ENCODE data around the gene PRDM8.

The PRDM8 gene

GRCh38 chr4:80156410-80156809 is 40.9 kb upstream of the PRDM8 start:
- in situ Hi-C loops (cut with HindIII; ENCODE audit: low sequenced_read_pairs): no loop called here
- TF ChIP-seq CTCF (IDR thresholded peaks at IDR 0.05; ENCODE audit: low read depth, low read length): no peak
- no peak for DNase-seq (ENCODE audit: low read depth, low spot score)
- no peak overlapping the region for H3K4me3 ChIP-seq (ENCODE audit: low read depth, low read length)

DNA sequence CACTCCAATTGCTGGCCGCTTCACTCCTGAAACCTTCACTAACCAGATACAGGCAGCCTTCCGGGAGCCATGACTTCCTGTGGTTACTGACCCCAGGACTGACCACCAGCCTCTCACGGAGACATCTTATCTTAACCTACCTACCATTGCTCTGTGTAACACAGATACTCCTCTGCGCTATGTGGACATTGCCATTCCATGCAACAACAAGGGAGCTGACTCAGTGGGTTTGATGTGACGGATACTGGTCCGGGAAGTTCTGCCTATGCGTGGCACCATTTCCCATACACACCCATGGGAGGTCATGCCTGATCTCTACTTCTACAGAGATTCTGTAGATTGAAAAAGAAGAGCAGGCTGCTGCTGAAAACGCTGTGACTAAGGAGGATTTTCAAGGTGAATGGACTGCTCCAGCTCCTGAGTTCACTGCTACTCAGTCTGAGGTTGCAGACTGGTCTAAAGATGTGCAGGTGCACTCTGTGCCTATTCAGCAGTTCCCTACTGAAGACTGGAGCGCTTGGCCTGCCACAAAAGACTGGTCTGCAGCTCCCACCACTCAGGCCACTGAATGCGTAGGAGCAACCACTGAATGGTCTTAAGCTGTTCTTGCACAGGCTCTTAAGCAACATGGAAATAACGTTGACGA is 35.8 kb upstream of the PRDM8 start:
- no peak overlapping the region for H3K4me3 ChIP-seq (ENCODE audit: low read depth, low read length)
- no peak for DNase-seq (ENCODE audit: low read depth, low spot score)
- in situ Hi-C loops (cut with HindIII; ENCODE audit: low sequenced_read_pairs): no loop called here
- TF ChIP-seq CTCF (IDR thresholded peaks at IDR 0.05; ENCODE audit: low read depth, low read length): no peak

GRCh38 chr4:80162418-80162817 is 34.9 kb upstream of the PRDM8 start:
- in situ Hi-C loops (cut with HindIII; ENCODE audit: low sequenced_read_pairs): no loop called here
- no peak for TF ChIP-seq CTCF (IDR thresholded peaks at IDR 0.05; ENCODE audit: low read depth, low read length)
- DNase-seq (ENCODE audit: low read depth, low spot score): no peak
- no peak overlapping the region for H3K4me3 ChIP-seq (ENCODE audit: low read depth, low read length)

- in situ Hi-C loops (cut with HindIII; ENCODE audit: low sequenced_read_pairs): no loop called here
- DNase-seq (ENCODE audit: low read depth, low spot score): no peak
- TF ChIP-seq CTCF (IDR thresholded peaks at IDR 0.05; ENCODE audit: low read depth, low read length): no peak
- no peak overlapping the region for H3K4me3 ChIP-seq (ENCODE audit: low read depth, low read length)
These were observed 31.4 kb upstream of the PRDM8 start for GRCh38 chr4:80165855-80166254.

DNA sequence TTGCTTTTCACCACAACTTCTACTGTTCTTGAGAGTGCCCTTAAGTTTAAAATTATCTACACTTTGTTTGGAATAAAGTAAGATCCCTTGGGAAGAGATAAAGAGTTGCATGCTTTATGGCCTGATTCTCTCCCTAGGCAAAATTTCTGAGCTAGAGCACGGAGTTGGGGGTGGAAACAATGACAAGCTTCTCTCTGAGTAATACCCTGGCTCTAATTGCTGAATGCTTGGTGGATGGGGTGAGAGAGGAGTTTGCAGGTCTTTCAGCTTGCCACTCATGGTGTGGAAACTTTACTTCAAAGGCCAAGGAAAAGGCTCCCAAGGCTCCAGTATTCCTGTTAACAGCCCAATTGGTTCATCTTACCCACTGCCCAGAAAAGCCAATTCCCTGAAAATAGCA is 26.1 kb upstream of the PRDM8 start:
- DNase-seq (ENCODE audit: low read depth, low spot score): peak; percentile 37
- in situ Hi-C loops (cut with HindIII; ENCODE audit: low sequenced_read_pairs): no loop called here
- no peak overlapping the region for H3K4me3 ChIP-seq (ENCODE audit: low read depth, low read length)
- TF ChIP-seq CTCF (IDR thresholded peaks at IDR 0.05; ENCODE audit: low read depth, low read length): no peak

DNA sequence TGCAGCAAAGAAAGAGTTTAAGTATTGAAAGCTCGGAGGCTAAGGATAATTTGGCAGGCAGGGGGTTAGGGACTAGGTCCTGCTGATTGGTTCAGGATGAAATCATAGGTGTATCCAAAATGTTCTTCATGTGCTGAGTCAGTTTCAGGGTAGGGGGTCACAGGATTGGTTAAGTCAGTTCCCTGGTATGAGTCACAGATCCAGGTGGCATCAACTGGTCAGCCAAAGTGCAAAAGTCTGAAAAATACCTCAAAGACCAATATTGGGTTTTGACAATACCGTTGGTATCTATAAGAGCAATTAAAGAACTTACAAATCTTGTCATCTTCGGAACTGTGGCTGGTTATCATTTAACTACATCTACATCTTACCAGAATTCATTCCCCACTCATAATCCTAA is 25.6 kb upstream of the PRDM8 start:
- in situ Hi-C loops (cut with HindIII; ENCODE audit: low sequenced_read_pairs): no loop called here
- no peak for TF ChIP-seq CTCF (IDR thresholded peaks at IDR 0.05; ENCODE audit: low read depth, low read length)
- no peak for DNase-seq (ENCODE audit: low read depth, low spot score)
- no peak overlapping the region for H3K4me3 ChIP-seq (ENCODE audit: low read depth, low read length)

DNA sequence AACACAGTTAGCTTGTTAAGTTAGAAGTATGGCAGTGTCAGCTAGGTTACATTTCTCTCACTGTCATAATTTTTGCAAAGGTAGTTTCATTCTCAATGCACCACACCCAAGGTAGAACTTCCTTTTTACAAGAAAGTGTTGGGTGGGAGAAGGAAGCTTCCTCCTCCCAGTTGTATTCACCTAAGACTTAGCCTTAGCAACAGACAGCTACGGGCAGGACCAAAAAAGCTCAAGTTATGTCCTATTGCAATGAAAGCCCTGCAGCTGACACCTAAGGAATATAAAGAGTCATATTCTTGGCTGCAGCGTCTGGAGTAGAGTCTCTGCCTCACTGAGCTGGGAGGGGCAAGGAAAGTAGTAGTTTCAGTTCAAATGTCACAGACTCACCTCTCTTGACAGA is 25.1 kb upstream of the PRDM8 start:
- H3K4me3 ChIP-seq (ENCODE audit: low read depth, low read length): no peak overlapping the region
- TF ChIP-seq CTCF (IDR thresholded peaks at IDR 0.05; ENCODE audit: low read depth, low read length): no peak
- DNase-seq (ENCODE audit: low read depth, low spot score): no peak
- in situ Hi-C loops (cut with HindIII; ENCODE audit: low sequenced_read_pairs): no loop called here
